Fibroblast of lung (primary cell): ENCODE data around the gene CASP7. TPM values are rescaled to one million over a fixed set of nuclear protein-coding genes. Genes with fewer than 3 reads are reported as not detected.

Source experiments
- DNase-seq, 2 donors: peaks; one replicate each; pipeline versions ENCODE4 v3.0.0 to v3.0.0-alpha.2; 2010; ENCODE audit warnings: low read depth in 2 of 2
- H2AFZ ChIP-seq: 2 replicates; pipeline ENCODE4 v1.5.1; 2012; ENCODE audit warnings: low read length, control low read depth, inconsistent platforms
- H3K27ac ChIP-seq: 2 replicates; pipeline ENCODE4 v1.5.1; 2011; ENCODE audit warnings: low read length, control low read depth; ENCODE audit not compliant: insufficient read depth
- H3K27me3 ChIP-seq: 2 replicates; pipeline ENCODE4 v1.5.1; 2011; ENCODE audit warnings: mild to moderate bottlenecking, low read length; ENCODE audit not compliant: control insufficient read depth, insufficient read depth
- H3K36me3 ChIP-seq: 2 replicates; pipeline ENCODE4 v1.5.1; 2011; ENCODE audit warnings: low read length; ENCODE audit not compliant: control insufficient read depth, insufficient read depth
- H3K4me1 ChIP-seq: 2 replicates; pipeline ENCODE4 v1.5.1; 2011; ENCODE audit warnings: low read length; ENCODE audit not compliant: control insufficient read depth, insufficient read depth; ENCODE audit errors: extremely low read depth
- H3K4me2 ChIP-seq: 2 replicates; pipeline ENCODE4 v1.5.1; 2011; ENCODE audit warnings: low read length, control low read depth; ENCODE audit not compliant: insufficient read depth; ENCODE audit errors: extremely low read depth
- H3K4me3 ChIP-seq, 4 experiments: fragments of 200-600 bp in 1 of 4; sonication (generic) in 1 of 4; replicated peaks in 1 of 4; 2 replicates each; pipeline ENCODE4 v1.5.1; 2011 to 2016; ENCODE audit warnings: low read length in 4 of 4, low read depth in 3 of 4, mild to moderate bottlenecking in 3 of 4, control low read depth in 2 of 4, inconsistent platforms in 1 of 4, mixed read lengths in 1 of 4; ENCODE audit not compliant: insufficient read depth in 1 of 4; ENCODE audit errors: control extremely low read depth in 1 of 4
- H3K79me2 ChIP-seq: 2 replicates; pipeline ENCODE4 v1.5.1; 2012; ENCODE audit warnings: mild to moderate bottlenecking, low read length, inconsistent platforms; ENCODE audit not compliant: control insufficient read depth, insufficient read depth
- H3K9ac ChIP-seq: 2 replicates; pipeline ENCODE4 v1.5.1; 2011; ENCODE audit warnings: mild to moderate bottlenecking, low read length, control low read depth; ENCODE audit not compliant: insufficient read depth
- H3K9me3 ChIP-seq: 2 replicates; pipeline ENCODE4 v1.5.1; 2012; ENCODE audit warnings: low read depth, low read length; ENCODE audit not compliant: control insufficient read depth, insufficient read depth
- H4K20me1 ChIP-seq: 2 replicates; pipeline ENCODE4 v1.5.1; 2011; ENCODE audit warnings: low read length; ENCODE audit not compliant: control insufficient read depth, insufficient read depth; ENCODE audit errors: extremely low read depth
- EZH2 ChIP-seq: IDR thresholded peaks from 2 replicates; pipeline ENCODE4 v1.5.1; 2012; ENCODE audit warnings: low read length, control low read depth, mild to moderate bottlenecking; ENCODE audit errors: missing control alignments
- polyA plus RNA-seq, 2 donors: library from polyadenylated mRNA; depleted of rRNA in 1 of 2; stranded (reverse) in 1 of 2; unstranded in 1 of 2; fragments of >200 nt; gene quantifications; 2 replicates each; pipeline ENCODE4 v1.2.1, GENCODE V29; 2011 to 2012; ENCODE audit warnings: missing spikeins in 1 of 2
- total RNA-seq: library from RNA; depleted of rRNA; stranded (reverse); fragments of >200 nt; gene quantifications from 2 replicates; pipeline ENCODE4 v1.2.1, GENCODE V29; 2014
- TF ChIP-seq, protein P1 (sequence below), 2 donors: IDR thresholded peaks in 1 of 2; conservative IDR thresholded peaks in 1 of 2; 1 replicate in 1 of 2; 2 replicates in 1 of 2; pipeline ENCODE4 v1.5.1; 2011 to 2012; ENCODE audit warnings: low read length in 2 of 2, control low read depth in 1 of 2, inconsistent platforms in 1 of 2, low read depth in 1 of 2, mild to moderate bottlenecking in 1 of 2

Gene CASP7
- total and polyA plus RNA-seq, 2 donors (not counting 1 experiment from before 2014, with no cell fraction given): 27.0 to 28.9 TPM

GRCh38 chr10:113697595-113697994 is 17.9 kb downstream of the CASP7 start:
- H3K27ac ChIP-seq: no peak overlapping the region
- no peak overlapping the region for H3K9ac ChIP-seq
- no peak overlapping the region for H2AFZ ChIP-seq
- no peaks in the 10 kb centered on the region for H3K9me3 ChIP-seq
- no peak overlapping the region for H3K4me3 ChIP-seq
- H4K20me1 ChIP-seq: no peaks in the 10 kb centered on the region
- DNase-seq: no peak
- TF ChIP-seq, protein P1, sequence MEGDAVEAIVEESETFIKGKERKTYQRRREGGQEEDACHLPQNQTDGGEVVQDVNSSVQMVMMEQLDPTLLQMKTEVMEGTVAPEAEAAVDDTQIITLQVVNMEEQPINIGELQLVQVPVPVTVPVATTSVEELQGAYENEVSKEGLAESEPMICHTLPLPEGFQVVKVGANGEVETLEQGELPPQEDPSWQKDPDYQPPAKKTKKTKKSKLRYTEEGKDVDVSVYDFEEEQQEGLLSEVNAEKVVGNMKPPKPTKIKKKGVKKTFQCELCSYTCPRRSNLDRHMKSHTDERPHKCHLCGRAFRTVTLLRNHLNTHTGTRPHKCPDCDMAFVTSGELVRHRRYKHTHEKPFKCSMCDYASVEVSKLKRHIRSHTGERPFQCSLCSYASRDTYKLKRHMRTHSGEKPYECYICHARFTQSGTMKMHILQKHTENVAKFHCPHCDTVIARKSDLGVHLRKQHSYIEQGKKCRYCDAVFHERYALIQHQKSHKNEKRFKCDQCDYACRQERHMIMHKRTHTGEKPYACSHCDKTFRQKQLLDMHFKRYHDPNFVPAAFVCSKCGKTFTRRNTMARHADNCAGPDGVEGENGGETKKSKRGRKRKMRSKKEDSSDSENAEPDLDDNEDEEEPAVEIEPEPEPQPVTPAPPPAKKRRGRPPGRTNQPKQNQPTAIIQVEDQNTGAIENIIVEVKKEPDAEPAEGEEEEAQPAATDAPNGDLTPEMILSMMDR (conservative IDR thresholded peaks at IDR 0.05 in 1 of 2, IDR thresholded peaks at IDR 0.05 in 1 of 2; ENCODE audit: low read depth in 1 of 2, low read length in 2 of 2): no peak
- TF ChIP-seq EZH2: no peak
- no peak overlapping the region for H3K4me2 ChIP-seq
- no peaks in the 10 kb centered on the region for H3K4me1 ChIP-seq
- H3K79me2 ChIP-seq: peaks cover 7% of the 10 kb centered on the region
- H3K36me3 ChIP-seq: peaks cover 4% of the 10 kb centered on the region
- H3K27me3 ChIP-seq: no peaks in the 10 kb centered on the region

GRCh38 chr10:113704637-113705343 is 25.1 kb downstream of the CASP7 start:
- Histone ChIP-seq H3K4me2 (no peak overlapping the region), H3K9ac (no peak overlapping the region), H3K79me2 (no peaks in the 10 kb centered on the region), H3K27me3 (no peaks in the 10 kb centered on the region), H3K4me1 (peaks cover 2% of the 10 kb centered on the region), H2AFZ (no peak overlapping the region), H3K36me3 (no peaks in the 10 kb centered on the region), H3K4me3 (no peak overlapping the region), H4K20me1 (no peaks in the 10 kb centered on the region), H3K27ac (no peak overlapping the region), H3K9me3 (no peaks in the 10 kb centered on the region)
- no peak for TF ChIP-seq EZH2
- TF ChIP-seq, protein P1 (conservative IDR thresholded peaks at IDR 0.05 in 1 of 2, IDR thresholded peaks at IDR 0.05 in 1 of 2; ENCODE audit: low read depth in 1 of 2, low read length in 2 of 2): peak; percentile 72 to 79
- DNase-seq: peak; percentile 43 to 68

DNA sequence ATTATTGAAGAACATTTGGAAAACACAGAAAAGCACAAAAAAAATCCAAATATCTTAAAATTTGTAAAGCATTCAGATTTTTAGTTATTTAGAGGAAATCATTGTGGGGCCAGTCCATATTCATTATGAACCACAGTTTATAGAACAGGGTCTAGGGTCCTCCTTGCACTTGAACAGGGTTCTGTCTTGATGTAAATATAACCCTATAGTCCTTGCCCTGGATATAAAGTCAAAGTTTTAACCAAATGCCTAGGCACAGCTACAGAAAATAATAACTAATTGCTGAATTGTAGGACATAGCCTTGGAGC is 25.6 kb downstream of the CASP7 start:
- no peak overlapping the region for H3K4me2 ChIP-seq
- H3K4me3 ChIP-seq: no peak overlapping the region
- peaks cover 2% of the 10 kb centered on the region for H3K4me1 ChIP-seq
- H3K9me3 ChIP-seq: no peaks in the 10 kb centered on the region
- no peaks in the 10 kb centered on the region for H4K20me1 ChIP-seq
- DNase-seq: no peak
- TF ChIP-seq, protein P1 (conservative IDR thresholded peaks at IDR 0.05 in 1 of 2, IDR thresholded peaks at IDR 0.05 in 1 of 2; ENCODE audit: low read depth in 1 of 2, low read length in 2 of 2): no peak
- no peak for TF ChIP-seq EZH2
- H2AFZ ChIP-seq: no peak overlapping the region
- no peaks in the 10 kb centered on the region for H3K27me3 ChIP-seq
- H3K79me2 ChIP-seq: no peaks in the 10 kb centered on the region
- no peak overlapping the region for H3K27ac ChIP-seq
- no peaks in the 10 kb centered on the region for H3K36me3 ChIP-seq
- H3K9ac ChIP-seq: no peak overlapping the region
